ENCODE results near the gene TUBB4B. TPM values are rescaled to one million over a fixed set of nuclear protein-coding genes. Genes with fewer than 3 reads are reported as not detected.

The TUBB4B gene
- total RNA-seq, 4 donors from 2014 or later = 317 to 604 (median 408) TPM

DNA sequence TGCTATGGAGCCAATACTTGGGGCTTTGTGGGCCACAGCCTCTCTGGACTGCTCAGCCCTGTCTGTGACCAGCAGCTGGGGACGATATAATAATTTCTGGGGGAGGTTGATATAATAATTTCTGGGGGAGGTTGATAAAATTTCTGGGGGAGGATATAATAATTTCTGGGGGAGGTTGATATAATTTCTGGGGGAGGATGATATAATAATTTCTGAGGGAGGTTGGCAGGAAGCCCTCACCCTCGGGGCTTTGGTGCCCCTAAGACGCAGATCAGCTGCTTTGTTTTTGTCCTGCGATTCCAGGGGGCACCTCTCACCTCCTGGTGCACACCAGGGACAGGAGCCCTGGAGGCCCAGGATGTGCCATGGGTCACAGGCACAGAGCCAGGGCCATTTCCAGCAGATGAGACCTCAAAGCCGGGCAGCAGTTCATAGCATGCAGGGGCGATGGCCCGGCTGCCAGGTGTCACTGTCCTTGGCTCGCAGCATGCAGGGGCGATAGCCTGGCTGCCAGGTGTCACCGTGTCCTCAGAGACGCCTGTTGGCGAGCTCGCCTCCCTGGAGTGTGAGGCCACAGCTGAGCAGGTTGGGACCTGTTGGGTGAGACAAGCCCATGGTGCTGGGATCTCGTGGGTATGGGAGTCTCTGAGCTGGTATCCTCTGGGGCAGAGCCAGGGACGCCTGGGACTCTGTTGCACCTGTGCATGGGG, 32.7 kb downstream of the TUBB4B start:
- no peak for TF ChIP-seq POLR2A (IDR thresholded peaks at IDR 0.05)
- TF ChIP-seq, protein P1, sequence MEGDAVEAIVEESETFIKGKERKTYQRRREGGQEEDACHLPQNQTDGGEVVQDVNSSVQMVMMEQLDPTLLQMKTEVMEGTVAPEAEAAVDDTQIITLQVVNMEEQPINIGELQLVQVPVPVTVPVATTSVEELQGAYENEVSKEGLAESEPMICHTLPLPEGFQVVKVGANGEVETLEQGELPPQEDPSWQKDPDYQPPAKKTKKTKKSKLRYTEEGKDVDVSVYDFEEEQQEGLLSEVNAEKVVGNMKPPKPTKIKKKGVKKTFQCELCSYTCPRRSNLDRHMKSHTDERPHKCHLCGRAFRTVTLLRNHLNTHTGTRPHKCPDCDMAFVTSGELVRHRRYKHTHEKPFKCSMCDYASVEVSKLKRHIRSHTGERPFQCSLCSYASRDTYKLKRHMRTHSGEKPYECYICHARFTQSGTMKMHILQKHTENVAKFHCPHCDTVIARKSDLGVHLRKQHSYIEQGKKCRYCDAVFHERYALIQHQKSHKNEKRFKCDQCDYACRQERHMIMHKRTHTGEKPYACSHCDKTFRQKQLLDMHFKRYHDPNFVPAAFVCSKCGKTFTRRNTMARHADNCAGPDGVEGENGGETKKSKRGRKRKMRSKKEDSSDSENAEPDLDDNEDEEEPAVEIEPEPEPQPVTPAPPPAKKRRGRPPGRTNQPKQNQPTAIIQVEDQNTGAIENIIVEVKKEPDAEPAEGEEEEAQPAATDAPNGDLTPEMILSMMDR (IDR thresholded peaks at IDR 0.05) = no peak
- 45 to 77% methylated on average over 9 of the region's 15 CpGs for WGBS, 2 donors
- intact Hi-C loops (cut with DNase I; ENCODE audit: low total_unique reads) = no loop called here
- H3K4me3 ChIP-seq (ENCODE audit: low read depth, poor library complexity, severe bottlenecking) = no peak overlapping the region
- no peak for DNase-seq (ENCODE audit: low spot score in 2 of 2)

DNA sequence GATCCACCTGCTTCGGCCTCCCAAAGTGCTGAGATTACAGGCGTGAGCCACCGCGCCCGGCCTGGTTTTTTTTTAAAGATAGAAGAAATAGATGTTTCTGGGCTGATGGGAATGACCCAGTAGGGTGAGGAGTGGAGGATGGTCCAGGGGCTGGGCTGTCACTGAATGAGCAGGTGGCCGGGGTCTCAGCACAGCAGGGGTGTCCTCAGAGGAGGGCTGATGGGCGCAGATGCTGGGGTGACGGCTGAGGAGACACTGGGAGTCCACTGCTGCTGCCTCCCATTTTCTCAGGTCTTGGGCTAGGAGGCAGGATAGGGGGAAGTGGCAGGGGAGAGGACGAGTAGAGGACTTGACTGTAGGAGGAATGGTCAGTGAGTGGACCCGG, 34.1 kb downstream of the TUBB4B start:
- WGBS, 2 donors = 76 to 83% methylated on average over 10 of the region's 10 CpGs
- TF ChIP-seq, protein P1 (IDR thresholded peaks at IDR 0.05) = no peak
- TF ChIP-seq POLR2A (IDR thresholded peaks at IDR 0.05) = no peak
- H3K4me3 ChIP-seq (ENCODE audit: low read depth, poor library complexity, severe bottlenecking) = no peak overlapping the region
- DNase-seq (ENCODE audit: low spot score in 2 of 2) = no peak
- intact Hi-C loops (cut with DNase I; ENCODE audit: low total_unique reads) = no loop called here

DNA sequence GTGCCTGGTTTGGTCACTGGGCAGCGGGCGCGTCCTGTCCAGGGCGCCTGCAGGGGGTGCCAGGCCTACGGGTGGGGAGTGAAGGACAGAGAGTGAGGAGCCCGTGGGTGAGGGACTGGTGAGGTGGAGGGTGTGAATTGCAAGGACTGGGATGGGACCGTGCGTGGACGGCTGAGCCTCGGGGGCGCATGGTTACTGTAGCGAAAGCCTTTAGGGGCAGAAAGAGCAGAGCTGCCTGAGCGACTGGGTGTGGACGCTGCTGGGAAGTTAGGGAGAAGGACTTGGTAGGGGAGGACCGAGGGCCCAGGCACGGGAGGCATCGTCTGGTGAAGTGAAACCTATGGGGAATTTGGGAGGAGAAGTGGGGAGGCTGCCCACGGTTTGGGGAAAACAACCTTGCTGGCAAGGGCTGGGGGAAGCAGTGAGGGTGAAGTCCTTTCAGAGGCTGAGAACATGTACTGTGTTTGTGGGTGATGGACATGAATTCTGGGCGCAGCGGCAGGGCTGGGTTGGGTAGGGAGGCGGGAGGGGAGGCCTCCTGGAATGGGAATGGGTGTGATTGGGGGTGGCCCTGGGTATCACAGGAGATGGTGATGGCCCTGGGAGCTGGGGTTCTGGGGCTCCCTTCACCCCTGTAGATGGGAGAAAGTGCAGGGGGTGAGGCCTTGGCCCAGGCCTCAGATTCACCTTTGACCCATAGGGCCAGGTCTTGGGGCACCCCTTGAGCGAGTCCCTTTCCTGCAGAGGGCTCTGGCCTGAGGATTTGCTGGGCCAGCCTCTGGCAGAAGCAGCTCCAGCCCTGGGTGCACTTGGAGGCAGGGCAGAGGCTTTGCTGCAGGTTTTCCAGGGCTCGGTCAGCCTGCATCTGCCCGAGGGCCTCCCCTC, 34.7 kb downstream of the TUBB4B start:
- intact Hi-C loops (cut with DNase I; ENCODE audit: low total_unique reads) = no loop called here
- no peak for DNase-seq (ENCODE audit: low spot score in 2 of 2)
- TF ChIP-seq, protein P1 (IDR thresholded peaks at IDR 0.05) = no peak
- no peak for TF ChIP-seq POLR2A (IDR thresholded peaks at IDR 0.05)
- 68 to 69% methylated on average over 23 of the region's 24 CpGs for WGBS, 2 donors
- H3K4me3 ChIP-seq (ENCODE audit: low read depth, poor library complexity, severe bottlenecking) = no peak overlapping the region

DNA sequence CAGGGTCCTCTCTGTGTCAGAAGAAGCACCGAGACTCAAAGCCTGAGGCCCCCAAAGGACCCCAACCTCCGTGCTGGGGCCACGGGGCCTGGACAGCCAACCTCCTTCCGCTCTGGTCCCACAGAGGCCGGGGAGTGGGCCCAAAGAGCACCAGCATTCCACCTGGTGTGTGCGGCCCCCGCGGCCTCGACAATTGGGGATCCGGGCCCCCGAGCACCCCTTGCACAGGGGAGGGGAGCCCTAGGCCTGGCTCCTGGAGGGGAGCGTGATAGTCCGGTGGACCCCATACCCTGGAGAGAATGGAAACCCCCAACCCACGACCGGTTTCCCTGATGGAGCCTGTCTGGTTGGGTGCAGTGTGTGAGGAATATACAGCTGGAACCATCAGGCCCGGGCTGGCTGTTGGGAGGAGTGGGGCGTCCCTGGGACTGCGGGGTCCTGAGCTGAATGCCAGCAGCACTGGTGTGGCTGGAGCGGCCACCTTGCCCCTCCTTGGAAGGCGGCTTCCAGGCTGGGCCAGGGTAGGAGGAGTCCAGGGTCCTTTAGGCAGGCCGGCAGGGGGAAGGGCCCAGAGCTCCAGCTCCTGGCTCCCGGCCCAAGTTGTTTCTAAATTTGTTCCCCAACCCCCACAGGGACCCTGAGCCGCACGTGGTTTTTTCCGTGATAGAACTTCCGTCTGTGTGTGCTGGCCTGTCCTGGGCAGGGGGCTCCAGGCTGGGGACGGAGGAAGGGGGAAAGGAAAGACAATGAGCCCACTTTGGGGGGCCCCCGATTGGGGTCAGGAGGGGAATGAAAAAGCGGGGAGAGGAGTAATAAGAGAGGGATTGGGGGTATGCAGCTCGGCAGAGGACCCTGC, 35.6 kb downstream of the TUBB4B start:
- no peak for TF ChIP-seq POLR2A (IDR thresholded peaks at IDR 0.05)
- TF ChIP-seq, protein P1 (IDR thresholded peaks at IDR 0.05) = no peak
- DNase-seq (ENCODE audit: low spot score in 2 of 2) = peak in 1 of 2 donors; percentile 93
- 47 to 49% methylated on average over 24 to 26 of the region's 30 CpGs for WGBS, 2 donors
- intact Hi-C loops (cut with DNase I; ENCODE audit: low total_unique reads) = no loop called here
- H3K4me3 ChIP-seq (ENCODE audit: low read depth, poor library complexity, severe bottlenecking) = peak overlapping the region; percentile 5

DNA sequence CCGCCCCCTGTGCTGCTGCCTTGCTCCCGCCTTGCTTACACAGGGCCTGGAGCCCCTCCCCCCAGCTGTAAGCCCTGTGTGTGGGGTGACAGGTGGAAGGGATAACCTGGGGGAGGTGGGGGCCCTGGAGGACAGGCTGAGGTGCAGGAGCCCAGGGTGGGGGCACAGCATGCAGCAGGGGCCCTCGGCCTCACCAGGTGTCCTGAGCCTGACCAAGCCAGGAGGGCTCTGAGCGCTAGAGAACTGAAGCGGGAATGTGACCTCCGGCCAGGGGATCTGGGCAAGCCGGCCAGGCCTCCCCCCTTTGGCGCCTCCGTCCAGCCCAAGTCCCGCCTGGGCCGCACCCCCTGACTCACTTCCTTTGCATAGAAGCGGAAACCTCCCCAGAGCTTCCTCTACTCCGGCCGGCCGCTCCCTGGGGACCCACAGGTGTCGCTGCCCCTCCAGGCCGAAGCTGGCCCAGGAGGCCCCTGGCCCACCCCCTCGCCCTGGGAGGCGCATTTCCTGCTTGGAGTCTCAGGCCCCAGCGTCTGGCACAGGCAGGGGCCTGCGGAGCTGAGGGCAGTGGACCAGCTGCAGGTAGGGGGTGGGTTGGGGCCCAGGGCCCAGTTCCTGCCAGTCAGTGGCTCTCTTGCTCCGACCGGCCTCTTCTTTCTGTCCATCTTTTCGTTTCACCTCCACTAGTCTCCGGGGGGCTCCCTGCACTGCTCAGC, 36.4 kb downstream of the TUBB4B start, which contains the start of gene TOR4A:
Gene TOR4A (plus strand): TSS at position 398 of the 713 bp plus-strand sequence. CDS start 964 bp downstream, outside the sequence.
- 18 to 34% methylated on average over 7 to 23 of the region's 25 CpGs for WGBS, 2 donors
- intact Hi-C loops (cut with DNase I; ENCODE audit: low total_unique reads) = no loop called here

More for the DNA sequence above, 36.4 kb downstream of the TUBB4B start, which contains the start of gene TOR4A:
- H3K4me3 ChIP-seq (ENCODE audit: low read depth, poor library complexity, severe bottlenecking) = peak within 1 kb of the TSS; percentile 18
- peak in 1 of 2 donors; percentile 96 for DNase-seq (ENCODE audit: low spot score in 2 of 2)
- TF ChIP-seq POLR2A (IDR thresholded peaks at IDR 0.05) = no peak
- TF ChIP-seq, protein P1 (IDR thresholded peaks at IDR 0.05) = no peak

Measured in lower leg skin (tissue), 4 donors.